H1 (cell line): ENCODE data around the gene PRCD. TPM values are rescaled to one million over a fixed set of nuclear protein-coding genes. Genes with fewer than 3 reads are reported as not detected.

Experiments used
- CTCF ChIA-PET: fragments of 300-600 bp; sonication (Branson Sonifier 250); formaldehyde crosslinking; loops from one replicate; lab custom pipeline; 2021; ENCODE audit not compliant: partially characterized antibody; lab: Charles Lee
- POLR2A ChIA-PET: fragments of 300-600 bp; sonication (Branson Sonifier 250); formaldehyde crosslinking; loops from one replicate; lab custom pipeline; 2021; ENCODE audit warnings: inconsistent platforms; ENCODE audit not compliant: partially characterized antibody; lab: Charles Lee
- DNase-seq, 2 experiments: peaks; one replicate each; pipeline versions ENCODE4 v3.0.0 to v3.0.0-alpha.2; 2010 to 2022; ENCODE audit warnings: low spot score in 2 of 2, low read depth in 1 of 2, mixed read lengths in 1 of 2
- FAIRE-seq: peaks from 2 replicates; lab custom pipeline; 2011; peaks lifted over from hg19 to GRCh38; lab: Jason Lieb, UNC
- H2AFZ ChIP-seq: 2 replicates; pipeline ENCODE4 v1.8.1; 2012; ENCODE audit warnings: low read length, inconsistent platforms
- H2AK5ac ChIP-seq: 2 replicates; pipeline ENCODE4 v1.6.1; 2013; ENCODE audit warnings: low read depth, low read length
- H2BK120ac ChIP-seq: replicated peaks from 2 replicates; pipeline ENCODE3; 2013; ENCODE audit warnings: low read depth, low read length, inconsistent platforms
- H2BK12ac ChIP-seq: 2 replicates; pipeline ENCODE4 v1.6.1; 2013; ENCODE audit warnings: low read depth, low read length
- H2BK15ac ChIP-seq: 2 replicates; pipeline ENCODE4 v1.6.1; 2013; ENCODE audit warnings: low read length
- H2BK20ac ChIP-seq: 2 replicates; pipeline ENCODE4 v1.6.1; 2013; ENCODE audit warnings: low read length
- H2BK5ac ChIP-seq: 2 replicates; pipeline ENCODE4 v1.6.1; 2013; ENCODE audit warnings: low read depth, low read length
- H3K14ac ChIP-seq: 2 replicates; pipeline ENCODE4 v1.6.1; 2013; ENCODE audit warnings: inconsistent platforms; ENCODE audit not compliant: insufficient read length
- H3K18ac ChIP-seq: 2 replicates; pipeline ENCODE4 v1.6.1; 2013; ENCODE audit warnings: low read length; ENCODE audit errors: extremely low read depth
- H3K23ac ChIP-seq: 2 replicates; pipeline ENCODE4 v1.6.1; 2013; ENCODE audit warnings: inconsistent platforms; ENCODE audit not compliant: insufficient read length
- H3K23me2 ChIP-seq: 2 replicates; pipeline ENCODE4 v1.6.1; 2013; ENCODE audit warnings: low read depth, low read length
- H3K27ac ChIP-seq: 2 replicates; pipeline ENCODE4 v1.6.1; 2011; ENCODE audit warnings: low read depth, low read length, inconsistent platforms
- H3K27me3 ChIP-seq, 4 experiments: replicated peaks in 1 of 4; 1 replicate in 1 of 4; 2 replicates in 3 of 4; pipeline versions ENCODE4 v1.6.1 to v1.8.1; 2011 to 2013; ENCODE audit warnings: low read length in 3 of 4, mild to moderate bottlenecking in 3 of 4, inconsistent platforms in 2 of 4, mixed read lengths in 2 of 4, moderate library complexity in 1 of 4; ENCODE audit not compliant: control insufficient read depth in 3 of 4, insufficient read depth in 3 of 4; ENCODE audit errors: extremely low read depth in 1 of 4
- H3K36me3 ChIP-seq, 4 experiments: 2 replicates each; pipeline versions ENCODE4 v1.6.1 to v1.8.1; 2011 to 2013; ENCODE audit warnings: mild to moderate bottlenecking in 4 of 4, low read length in 3 of 4, moderate library complexity in 2 of 4, control low read depth in 1 of 4, inconsistent platforms in 1 of 4; ENCODE audit not compliant: insufficient read depth in 4 of 4, control insufficient read depth in 2 of 4
- H3K4ac ChIP-seq: replicated peaks from 2 replicates; pipeline ENCODE3; 2013; ENCODE audit warnings: low read length, low read depth, mixed read lengths, inconsistent platforms; ENCODE audit not compliant: insufficient read length
- H3K4me1 ChIP-seq, 4 experiments: replicated peaks in 1 of 4; 1 replicate in 1 of 4; 2 replicates in 3 of 4; pipeline versions ENCODE4 v1.6.1 to v1.8.1; 2011 to 2013; ENCODE audit warnings: low read length in 3 of 4, inconsistent platforms in 2 of 4, mixed read lengths in 1 of 4; ENCODE audit not compliant: insufficient read depth in 4 of 4, control insufficient read depth in 3 of 4
- H3K4me2 ChIP-seq, 2 experiments: 2 replicates each; pipeline versions ENCODE4 v1.6.1 to v1.8.1; 2011 to 2013; ENCODE audit warnings: low read depth in 2 of 2, low read length in 2 of 2, control low read depth in 1 of 2, inconsistent platforms in 1 of 2, mild to moderate bottlenecking in 1 of 2; ENCODE audit not compliant: insufficient read depth in 1 of 2
- H3K4me3 ChIP-seq, 4 experiments: fragments of 200-600, 300-600 bp in 1 of 4; sonication (generic), shearing (Covaris generic), sonication (Bioruptor Twin) in 1 of 4; 2 replicates each; pipeline versions ENCODE4 v1.5.1 to v1.8.1; 2011 to 2016; ENCODE audit warnings: low read length in 4 of 4, low read depth in 3 of 4, control low read depth in 2 of 4, inconsistent platforms in 2 of 4, mild to moderate bottlenecking in 2 of 4, mixed read lengths in 1 of 4, moderate library complexity in 1 of 4; ENCODE audit not compliant: insufficient read depth in 2 of 4; ENCODE audit errors: extremely low read depth in 1 of 4
- H3K56ac ChIP-seq: replicated peaks from 2 replicates; pipeline ENCODE3; 2013; ENCODE audit warnings: low read depth, mild to moderate bottlenecking, mixed read lengths, low read length, inconsistent platforms; ENCODE audit not compliant: insufficient read length
- H3K79me1 ChIP-seq: 2 replicates; pipeline ENCODE4 v1.6.1; 2013; ENCODE audit warnings: low read depth, low read length, control low read depth
- H3K79me2 ChIP-seq, 2 experiments: 2 replicates each; pipeline versions ENCODE4 v1.6.1 to v1.8.1; 2012 to 2013; ENCODE audit warnings: low read length in 2 of 2, mild to moderate bottlenecking in 2 of 2, inconsistent platforms in 1 of 2; ENCODE audit not compliant: insufficient read depth in 2 of 2, control insufficient read depth in 1 of 2
- H3K9ac ChIP-seq, 4 experiments: replicated peaks in 1 of 4; 1 replicate in 1 of 4; 2 replicates in 3 of 4; pipeline versions ENCODE4 v1.6.1 to v1.8.1; 2011 to 2013; ENCODE audit warnings: low read depth in 3 of 4, low read length in 3 of 4, control low read depth in 2 of 4, mild to moderate bottlenecking in 2 of 4, moderate library complexity in 2 of 4, inconsistent platforms in 1 of 4; ENCODE audit errors: extremely low read depth in 1 of 4
- H3K9me3 ChIP-seq, 2 experiments: 2 replicates each; pipeline versions ENCODE4 v1.6.1 to v1.8.1; 2012 to 2013; ENCODE audit warnings: mild to moderate bottlenecking in 2 of 2, moderate library complexity in 2 of 2, control low read depth in 1 of 2, inconsistent platforms in 1 of 2, low read depth in 1 of 2, low read length in 1 of 2, mixed read lengths in 1 of 2; ENCODE audit not compliant: insufficient read depth in 2 of 2
- H4K20me1 ChIP-seq, 2 experiments: replicated peaks in 1 of 2; 2 replicates each; pipeline versions ENCODE3 to v1.8.1; 2011 to 2013; ENCODE audit warnings: inconsistent platforms in 2 of 2, low read length in 2 of 2, mild to moderate bottlenecking in 1 of 2; ENCODE audit not compliant: insufficient read depth in 2 of 2, control insufficient read depth in 1 of 2
- H4K5ac ChIP-seq: 2 replicates; pipeline ENCODE4 v1.6.1; 2013; ENCODE audit warnings: low read length, low read depth, mixed read lengths, inconsistent platforms; ENCODE audit not compliant: insufficient read length
- H4K8ac ChIP-seq: 2 replicates; pipeline ENCODE4 v1.8.0; 2013; ENCODE audit warnings: mild to moderate bottlenecking, moderate library complexity, low read length, inconsistent platforms; ENCODE audit not compliant: insufficient read depth; ENCODE audit errors: extremely low read depth
- H4K91ac ChIP-seq: replicated peaks from 2 replicates; pipeline ENCODE3; 2013; ENCODE audit warnings: low read length, mixed read lengths, inconsistent platforms; ENCODE audit not compliant: insufficient read length
- CTCF ChIP-seq, 3 experiments: IDR thresholded peaks; 1 replicate in 2 of 3; 2 replicates in 1 of 3; pipeline versions ENCODE4 v1.5.1 to v1.6.1; 2011; ENCODE audit warnings: low read length in 3 of 3, mild to moderate bottlenecking in 3 of 3, inconsistent platforms in 2 of 3, low read depth in 1 of 3, moderate library complexity in 1 of 3; ENCODE audit not compliant: insufficient read depth in 1 of 3; ENCODE audit errors: control extremely low read depth in 1 of 3
- KDM5A ChIP-seq: fragments of 200-600 bp; IDR thresholded peaks from 2 replicates; pipeline ENCODE4 v1.7.1; 2012; ENCODE audit warnings: mild to moderate bottlenecking, low read length, inconsistent platforms, mixed read lengths
- WGBS, 2 experiments: shearing (Covaris generic) in 1 of 2; methylation state at CpG; one replicate each; pipeline versions ENCODE4 v1.1.6 to v1.1.7; 2013 to 2015; ENCODE audit warnings: low lambda C conversion rate in 2 of 2, mixed read lengths in 2 of 2, inconsistent platforms in 1 of 2, low coverage in 1 of 2, missing lambda C conversion rate in 1 of 2; ENCODE audit not compliant: insufficient replicate concordance in 2 of 2, insufficient coverage in 1 of 2, insufficient read length in 1 of 2; ENCODE audit errors: extremely low coverage in 1 of 2, missing lambda C conversion rate in 1 of 2; 5-methylcytosine and 5-hydroxymethylcytosine counted together
- polyA plus RNA-seq, 7 experiments: library from polyadenylated mRNA; depleted of rRNA in 3 of 7; stranded (reverse) in 5 of 7; unstranded in 2 of 7; fragments of >200 nt in 5 of 7; fragments of 200-250 nt in 2 of 7; gene quantifications; 1 replicate in 5 of 7; 2 replicates in 1 of 7; 4 replicates in 1 of 7; pipeline versions ENCODE4 v1.2.1 to v1.2.3, GENCODE V29; 2011 to 2013; ENCODE audit warnings: missing spikeins in 2 of 7, mixed read lengths in 2 of 7
- total RNA-seq: library from RNA; stranded (reverse); fragmentation: NEBNext Ultra II Directional; extraction: Animal tissue kit (Norgen Biotek cat#: 25700); gene quantifications from 2 replicates; pipeline ENCODE4 v1.2.1, GENCODE V29; 2021

PRCD gene
- total and polyA plus RNA-seq, 2 of the 8 experiments (the other 6 are each of a cell fraction or from before 2014, with no cell fraction given), result 0.77 to 2.1 TPM

DNA sequence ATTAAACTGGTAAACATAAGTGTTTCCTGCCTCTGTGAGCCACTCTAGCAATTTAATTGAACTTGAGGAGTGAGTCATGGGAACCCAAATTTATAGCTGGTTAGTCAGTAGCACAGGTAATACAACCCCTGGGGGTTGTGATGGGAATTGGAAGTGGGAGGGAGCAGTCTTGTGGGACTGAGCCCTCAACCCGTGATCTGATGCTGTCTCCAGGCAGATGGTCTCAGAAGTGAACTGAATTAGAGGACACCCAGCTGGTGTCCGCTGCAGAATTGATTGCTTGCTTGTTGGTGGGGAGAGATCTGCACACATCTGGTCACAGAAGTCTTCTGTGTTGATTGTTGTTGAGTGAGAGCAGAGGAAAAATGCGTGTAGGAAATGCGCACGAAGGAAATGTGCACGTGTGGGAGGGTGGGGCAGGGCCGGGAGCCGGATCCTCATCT is 53.6 kb downstream of the PRCD start:
- no peak for DNase-seq

More for the DNA sequence above, 53.6 kb downstream of the PRCD start:
- Histone ChIP-seq H4K20me1 (no peaks in the 10 kb centered on the region), H3K79me1 (no peaks in the 10 kb centered on the region), H4K5ac (no peak overlapping the region), H3K79me2 (no peaks in the 10 kb centered on the region), H3K9ac (no peak overlapping the region), H3K4me2 (no peak overlapping the region), H2BK5ac (no peak overlapping the region), H3K27ac (no peak overlapping the region), H3K23ac (no peak overlapping the region), H3K9me3 (0 out of 4 replicates have a peak, but pooled peaks cover 0 to 2% of the 10 kb centered on the region in 2 experiments), H3K27me3 (peaks cover 0 to 2% (median 0%) of the 10 kb centered on the region in 4 experiments; a peak in 3 of 7 replicates), H2BK12ac (no peak overlapping the region), H3K4me1 (no peaks in the 10 kb centered on the region), H3K23me2 (no peaks in the 10 kb centered on the region), H3K14ac (no peak overlapping the region), H2AK5ac (no peak overlapping the region), H2BK120ac (no peak overlapping the region), H2AFZ (no peak overlapping the region), H3K36me3 (no peaks in the 10 kb centered on the region), H2BK20ac (no peak overlapping the region), H4K91ac (no peak overlapping the region), H2BK15ac (no peak overlapping the region)
- ChIA-PET POLR2A (interaction anchor here (0.8 to 1.0 kb wide), 2 partner anchors 34 to 35 kb away, joined by 3 to 4 read pairs; no protein-coding TSS in a partner anchor), CTCF (interaction anchor here (0.6 to 2.6 kb wide), 16 partner anchors 9 to 989 kb away, joined by 3 to 10 read pairs (median 3); no protein-coding TSS in a partner anchor)
- FAIRE-seq, result no peak
- WGBS, 2 experiments, result 83% methylated on average over 8 of the region's 8 CpGs; no CpG with 5 or more reads in 1 of the 2 experiments
- TF ChIP-seq CTCF (IDR thresholded peaks at IDR 0.05; ENCODE audit: control extremely low read depth in 1 of 3, insufficient read depth in 1 of 3, low read depth in 1 of 3, low read length in 3 of 3) (peak in 1 of 3 experiments; percentile 2; a peak in 1 of 4 replicates), KDM5A (no peak)
- TF ChIP-seq, all 59 proteins: peak for 1
- no peak overlapping the region for H3K18ac ChIP-seq
- H3K56ac ChIP-seq, result no peak overlapping the region
- H3K4me3 ChIP-seq, result no peak overlapping the region
- no peak overlapping the region for H4K8ac ChIP-seq
- H3K4ac ChIP-seq, result no peak overlapping the region
